ENCODE results near the gene LDLRAP1.
"Not testable (repeated sequence)": the region's sequence is repeated elsewhere in the genome, so short reads cannot be mapped to it uniquely, and the experiment has no call there.

LDLRAP1 gene

GRCh38 chr1:25543425-25544242, at the start of gene LDLRAP1:
Gene LDLRAP1 (plus strand): TSS chr1:25543606. CDS start chr1:25543699, 93 bp downstream.
- no peak for DNase-seq

DNA sequence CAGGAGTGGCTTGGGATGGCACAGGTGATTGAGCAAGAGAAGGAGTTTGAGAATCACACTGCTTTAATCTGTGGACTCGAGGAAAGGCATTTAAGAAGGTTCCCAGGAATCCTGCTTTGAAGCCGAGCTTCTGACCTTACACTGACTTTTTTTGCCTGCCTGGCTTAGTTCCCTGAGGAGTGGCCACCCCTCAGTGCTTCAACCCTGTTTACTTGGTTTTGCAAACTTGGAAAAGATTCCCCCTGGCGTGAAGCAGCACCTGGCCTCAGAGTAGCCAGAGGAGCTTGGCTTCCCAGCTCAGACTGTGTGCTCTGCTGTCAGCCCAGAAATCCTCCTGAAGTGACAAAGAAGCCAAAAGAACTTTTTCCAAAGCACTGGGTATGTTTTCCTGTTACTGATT, 48.5 kb upstream of the LDLRAP1 start:
- DNase-seq, result no peak

- no peak for DNase-seq
Observed at GRCh38 chr1:25500694-25501093, 42.7 kb upstream of the LDLRAP1 start.

- no peak for DNase-seq
Observed at GRCh38 chr1:25501235-25502058, 42.0 kb upstream of the LDLRAP1 start.

DNA sequence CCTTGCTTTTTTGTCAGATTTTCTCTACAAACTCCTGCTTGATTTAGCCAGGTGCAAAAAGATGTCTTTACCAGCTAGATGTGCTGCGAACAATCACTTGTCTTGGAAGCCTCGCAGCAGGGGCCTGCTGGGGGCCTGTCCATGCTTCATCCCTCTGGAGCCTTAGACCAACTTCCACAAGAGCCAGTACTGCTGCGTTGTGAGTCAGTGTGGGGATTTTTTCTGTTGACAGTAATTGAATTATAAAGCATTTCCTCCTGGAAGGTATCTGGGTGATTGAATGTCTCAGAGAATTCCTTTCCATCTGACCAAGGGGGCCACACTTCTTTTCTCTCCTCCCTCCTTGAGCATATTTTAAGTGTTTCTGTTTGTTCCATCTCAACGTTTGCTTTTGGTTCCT, 40.4 kb upstream of the LDLRAP1 start:
- no peak for DNase-seq

DNA sequence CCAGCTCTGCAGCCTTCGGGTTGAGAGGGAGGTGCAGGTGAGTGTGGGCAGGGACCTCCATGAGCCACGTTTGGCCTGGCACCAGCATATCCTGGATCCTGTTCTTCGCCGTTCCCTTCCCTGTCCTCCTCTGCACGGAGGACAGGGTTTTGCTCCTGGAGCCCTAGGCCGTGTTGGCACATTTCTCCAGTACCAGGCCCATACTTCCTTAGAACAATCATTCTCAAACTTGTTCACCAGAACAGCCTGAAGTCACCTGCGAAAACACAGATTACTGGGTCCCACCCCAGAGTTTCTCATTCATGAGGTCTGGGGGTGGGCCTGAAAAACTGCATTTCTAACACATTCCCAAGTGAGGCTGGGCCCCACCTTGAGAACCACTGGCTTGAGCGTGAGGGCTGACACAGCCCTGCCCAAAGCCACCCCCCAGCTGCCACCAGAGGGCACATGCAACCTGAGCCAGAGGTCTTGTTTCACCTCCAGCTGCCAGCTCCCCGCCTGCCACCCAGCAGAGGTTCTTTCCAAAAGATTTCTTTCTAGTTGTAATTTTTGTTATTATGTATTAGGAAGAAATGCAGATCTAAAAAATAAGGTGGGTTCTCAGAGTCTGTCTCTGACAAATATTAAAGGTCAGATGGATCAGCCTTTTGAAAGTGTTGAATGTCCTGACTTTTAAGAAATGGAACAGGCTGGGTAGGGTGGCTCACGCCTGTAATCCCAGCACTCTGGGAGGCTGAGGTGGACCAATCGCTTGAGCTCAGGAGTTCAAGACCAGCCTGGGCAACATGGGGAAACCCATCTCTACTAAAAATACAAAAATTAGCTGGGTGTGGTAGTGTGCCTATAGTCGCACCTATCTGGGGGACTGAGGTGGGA, 39.6 kb upstream of the LDLRAP1 start:
- no peak for DNase-seq

GRCh38 chr1:25504706-25505595, 38.5 kb upstream of the LDLRAP1 start:
- peak; percentile 45 for DNase-seq

DNA sequence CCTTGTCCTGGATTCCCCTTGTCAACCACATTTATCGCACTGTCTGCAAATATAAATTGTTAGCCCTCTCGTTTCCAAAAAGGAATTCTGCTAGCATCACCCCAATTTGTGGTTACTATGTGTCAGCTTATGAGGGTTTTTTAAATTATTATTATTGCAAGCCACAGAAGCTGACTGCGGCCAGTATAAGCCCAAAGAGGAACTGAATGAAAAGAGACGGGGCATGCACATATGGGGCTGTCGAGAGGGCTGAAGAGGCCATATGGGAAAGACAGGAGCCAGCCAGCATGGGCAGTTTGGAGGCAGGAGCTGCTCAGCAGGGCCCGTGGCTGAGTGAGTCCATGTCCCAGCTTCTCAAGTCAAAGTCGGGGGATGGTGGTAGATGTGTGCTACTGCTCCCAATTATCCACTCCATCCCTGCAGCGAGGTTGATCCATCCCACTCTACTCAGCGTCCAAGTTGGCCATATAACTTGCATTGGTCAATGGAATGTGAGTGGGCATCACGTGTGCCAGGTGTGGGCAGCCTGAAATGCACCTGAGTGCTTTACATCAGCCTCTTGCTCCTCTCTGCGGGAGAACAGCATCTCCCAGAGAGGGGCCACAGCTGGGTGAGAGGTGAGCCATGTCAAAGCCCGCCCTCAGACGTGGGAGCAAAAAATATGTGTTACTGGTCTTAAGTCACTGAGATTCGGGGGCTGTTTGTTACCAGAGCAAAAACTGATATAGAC, 37.6 kb upstream of the LDLRAP1 start:
- no peak for DNase-seq

GRCh38 chr1:25506566-25507463, 36.6 kb upstream of the LDLRAP1 start:
- not testable (repeated sequence) for DNase-seq

GRCh38 chr1:25513666-25514065, 29.7 kb upstream of the LDLRAP1 start:
- no peak for DNase-seq

DNA sequence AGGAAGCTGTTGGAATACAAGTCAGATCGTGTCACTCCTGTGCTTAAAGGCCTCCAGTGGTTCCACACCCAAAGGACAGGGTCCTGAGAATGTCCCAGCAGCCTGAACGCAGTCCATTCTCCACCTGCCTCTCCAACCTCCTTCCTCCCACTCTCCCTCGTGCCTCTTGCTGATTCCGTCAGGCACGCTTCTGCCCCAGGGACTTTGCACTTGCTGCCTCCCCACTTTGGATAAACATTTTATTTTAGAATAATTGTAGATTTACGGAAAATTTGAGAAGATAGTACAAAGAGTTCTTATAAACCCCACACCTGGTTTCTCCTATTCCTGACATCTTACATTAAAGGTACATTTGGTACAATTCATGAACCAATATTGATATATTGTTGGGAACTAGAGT, 28.4 kb upstream of the LDLRAP1 start:
- no peak for DNase-seq

GRCh38 chr1:25516686-25517085, 26.7 kb upstream of the LDLRAP1 start:
- no peak for DNase-seq

- no peak for DNase-seq
Observed at GRCh38 chr1:25517476-25518394, 25.7 kb upstream of the LDLRAP1 start.

DNA sequence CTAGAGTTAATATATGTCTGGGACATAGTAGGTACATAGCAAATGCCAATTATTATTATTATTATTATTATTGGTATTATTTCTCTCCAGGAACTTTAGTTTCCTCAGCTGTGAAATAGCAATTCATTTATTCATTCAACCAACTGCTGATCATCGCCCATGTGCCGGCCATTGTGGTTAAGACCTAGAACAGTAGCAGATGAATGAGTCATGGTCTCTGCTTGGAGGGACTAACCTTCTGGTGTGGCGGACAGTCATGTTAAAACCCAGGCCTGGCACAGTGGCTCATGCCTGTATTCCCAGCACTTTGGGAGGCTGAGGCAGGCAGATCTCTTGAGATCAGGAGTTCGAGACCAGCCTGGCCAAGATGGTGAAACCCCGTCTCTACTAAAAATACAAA, 23.8 kb upstream of the LDLRAP1 start:
- no peak for DNase-seq

GRCh38 chr1:25520446-25521061, 22.9 kb upstream of the LDLRAP1 start:
- DNase-seq, result peak; percentile 49

DNA sequence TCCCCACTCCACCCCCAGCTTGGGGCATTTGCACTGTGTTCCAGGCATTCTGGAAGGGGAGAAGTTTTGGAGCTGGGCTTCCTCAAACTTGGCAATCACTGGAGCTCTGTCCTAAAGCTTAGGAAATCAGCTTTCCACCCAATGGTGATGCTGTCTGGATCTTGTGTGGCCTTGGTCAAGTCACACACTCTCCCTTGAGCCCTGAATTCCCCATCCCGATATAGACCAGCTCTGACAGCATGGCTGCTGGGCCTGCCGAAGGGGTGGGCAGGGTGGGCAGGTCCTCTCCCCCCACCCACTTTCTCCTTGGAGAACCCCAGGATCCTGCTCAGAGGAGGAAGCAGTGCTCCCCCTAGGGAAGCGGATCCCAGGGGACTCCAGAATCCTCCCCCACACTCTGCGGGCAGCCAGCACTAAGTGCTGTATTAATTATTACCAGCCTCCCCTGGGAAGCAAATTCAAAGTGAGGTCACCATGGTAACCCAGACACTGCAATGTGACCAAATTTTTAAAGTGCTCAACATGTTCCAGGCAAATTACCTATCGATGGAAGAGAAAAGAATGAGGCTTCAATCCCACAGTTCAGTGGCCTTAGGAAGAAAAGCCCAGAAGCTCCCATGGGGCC, 21.3 kb upstream of the LDLRAP1 start:
- no peak for DNase-seq

- no peak for DNase-seq
Observed at GRCh38 chr1:25523542-25523941, 19.9 kb upstream of the LDLRAP1 start.
